HuH-7 (cell line): ENCODE measurements around the gene MT3.

Experiments used
- DNase-seq: peaks from one replicate; pipeline ENCODE4 v3.0.0; 2011; ENCODE audit warnings: low spot score

Gene MT3

GRCh38 chr16:56589141-56590039, at the start of gene MT3:
Gene MT3 (plus strand): TSS chr16:56589528. CDS start chr16:56589591, 63 bp downstream.
- DNase-seq, result no peak

- no peak for DNase-seq
These were observed 49.7 kb upstream of the MT3 start for GRCh38 chr16:56539656-56540055.

GRCh38 chr16:56542039-56542438, 47.3 kb upstream of the MT3 start:
- no peak for DNase-seq

- DNase-seq, result no peak
These were observed 42.0 kb upstream of the MT3 start for GRCh38 chr16:56547120-56547948.

GRCh38 chr16:56547949-56548567, 41.3 kb upstream of the MT3 start:
- no peak for DNase-seq

GRCh38 chr16:56549161-56549560, 40.2 kb upstream of the MT3 start:
- DNase-seq, result no peak

- no peak for DNase-seq
These were observed 39.5 kb upstream of the MT3 start for GRCh38 chr16:56549744-56550385.

- no peak for DNase-seq
These were observed 37.3 kb upstream of the MT3 start for GRCh38 chr16:56551796-56552738.

- DNase-seq, result no peak
These were observed 34.9 kb upstream of the MT3 start for GRCh38 chr16:56554441-56554840.

GRCh38 chr16:56558024-56558747, 31.1 kb upstream of the MT3 start:
- no peak for DNase-seq

GRCh38 chr16:56559109-56559508, 30.2 kb upstream of the MT3 start:
- DNase-seq, result no peak

GRCh38 chr16:56560447-56560846, 28.9 kb upstream of the MT3 start:
- no peak for DNase-seq

- no peak for DNase-seq
These were observed 28.2 kb upstream of the MT3 start for GRCh38 chr16:56561126-56561525.

- no peak for DNase-seq
These were observed 24.4 kb upstream of the MT3 start, which contains the start of gene MT4 for GRCh38 chr16:56564793-56565477. Gene MT4 (plus strand): TSS chr16:56565073. CDS start chr16:56565129, 56 bp downstream.

GRCh38 chr16:56569971-56570370, 19.4 kb upstream of the MT3 start:
- DNase-seq, result no peak

- no peak for DNase-seq
These were observed 17.8 kb upstream of the MT3 start for GRCh38 chr16:56571525-56571924.

- no peak for DNase-seq
These were observed 14.7 kb upstream of the MT3 start for GRCh38 chr16:56574625-56575024.

GRCh38 chr16:56576585-56577299, 12.6 kb upstream of the MT3 start:
- DNase-seq, result peak; percentile 52

- DNase-seq, result no peak
These were observed 12.1 kb upstream of the MT3 start for GRCh38 chr16:56577300-56577625.
